HG03135 (cell line): ENCODE data around the gene ZNF605.
"Not testable (repeated sequence)": the region's sequence is repeated elsewhere in the genome, so short reads cannot be mapped to it uniquely, and the experiment has no call there.

ENCODE experiments used
- ATAC-seq: cut with Tn5 transposase; IDR thresholded peaks from one replicate; pipeline ENCODE4 v1.9.1; 2021; ENCODE audit warnings: mild to moderate bottlenecking, moderate library complexity; ENCODE audit not compliant: unreplicated experiment

The ZNF605 gene

GRCh38 chr12:132908145-132909029 lies 47.7 kb downstream of the ZNF605 start:
- ATAC-seq = peak; percentile 85

GRCh38 chr12:132907789-132908144 lies 48.3 kb downstream of the ZNF605 start:
- ATAC-seq = not testable (repeated sequence)

GRCh38 chr12:132907216-132907615 lies 48.9 kb downstream of the ZNF605 start:
- no peak for ATAC-seq

- no peak for ATAC-seq
These were observed 51.3 kb downstream of the ZNF605 start for GRCh38 chr12:132904718-132905328.

- ATAC-seq = no peak
These were observed 57.1 kb downstream of the ZNF605 start for GRCh38 chr12:132899033-132899432.

- ATAC-seq = no peak
These were observed 67.3 kb downstream of the ZNF605 start for GRCh38 chr12:132888852-132889251.

- ATAC-seq = peak; percentile 98
These were observed 68.4 kb downstream of the ZNF605 start, which contains the start of gene CHFR for GRCh38 chr12:132887513-132888351. CHFR (minus strand) TSS chr12:132887605; CDS start chr12:132887328, 277 bp downstream.

GRCh38 chr12:132886529-132887477 lies 69.3 kb downstream of the ZNF605 start:
- peak; percentile 25 for ATAC-seq

GRCh38 chr12:132881818-132882217 lies 74.3 kb downstream of the ZNF605 start:
- ATAC-seq = no peak

GRCh38 chr12:132874620-132875019 lies 81.5 kb downstream of the ZNF605 start:
- not testable (repeated sequence) for ATAC-seq

GRCh38 chr12:132874175-132874574 lies 81.9 kb downstream of the ZNF605 start:
- no peak for ATAC-seq

- ATAC-seq = no peak
These were observed 82.4 kb downstream of the ZNF605 start for GRCh38 chr12:132873724-132874123.

- no peak for ATAC-seq
These were observed 83.1 kb downstream of the ZNF605 start for GRCh38 chr12:132872975-132873421.

- no peak for ATAC-seq
These were observed 83.8 kb downstream of the ZNF605 start for GRCh38 chr12:132872073-132872855.

GRCh38 chr12:132869551-132869950 lies 86.6 kb downstream of the ZNF605 start:
- no peak for ATAC-seq
